K562 (cell line): ENCODE data around the gene PNMT. TPM values are rescaled to one million over a fixed set of nuclear protein-coding genes. Genes with fewer than 3 reads are reported as not detected.

Experiments used
- C11orf30 ChIP-seq: fragments of 450-650 bp; IDR thresholded peaks from 2 replicates; pipeline ENCODE4 v1.6.1; 2016; ENCODE audit warnings: low read depth, mild to moderate bottlenecking
- GATAD2B ChIP-seq: fragments of 450-650 bp; IDR thresholded peaks from 2 replicates; pipeline ENCODE4 v1.6.1; 2017; ENCODE audit warnings: mild to moderate bottlenecking, borderline replicate concordance
- HMG20A ChIP-seq: fragments of 450-650 bp; formaldehyde crosslinking; conservative IDR thresholded peaks from 2 replicates; pipeline ENCODE4 v1.4.0; 2020; ENCODE audit warnings: mild to moderate bottlenecking, mixed read lengths
- KHSRP ChIP-seq: fragments of 450-650 bp; IDR thresholded peaks from 2 replicates; pipeline ENCODE4 v1.6.1; 2017
- NRF1 ChIP-seq, 2 experiments: fragments of 450-650 bp; IDR thresholded peaks in 1 of 2; conservative IDR thresholded peaks in 1 of 2; 2 replicates each; pipeline ENCODE4 v1.6.1; 2014; ENCODE audit warnings: mild to moderate bottlenecking in 2 of 2
- PCBP2 ChIP-seq: fragments of 200-400 bp; formaldehyde crosslinking; IDR thresholded peaks from 2 replicates; pipeline ENCODE4 v1.6.1; 2018; ENCODE audit warnings: low read length, low read depth, mild to moderate bottlenecking, moderate library complexity; ENCODE audit not compliant: poor library complexity, severe bottlenecking
- RAD51 ChIP-seq: fragments of 450-650 bp; IDR thresholded peaks from 2 replicates; pipeline ENCODE4 v1.7.1; 2016; ENCODE audit warnings: low read depth, mild to moderate bottlenecking, borderline replicate concordance
- RBM17 ChIP-seq: fragments of 200-400 bp; formaldehyde crosslinking; IDR thresholded peaks from 2 replicates; pipeline ENCODE4 v1.6.1; 2017; ENCODE audit warnings: low read depth, mild to moderate bottlenecking, low read length, borderline replicate concordance
- SAFB ChIP-seq: fragments of 200-400 bp; formaldehyde crosslinking; IDR thresholded peaks from 2 replicates; pipeline ENCODE4 v1.6.1; 2017; ENCODE audit warnings: low read depth, low read length, borderline replicate concordance
- SETDB1 ChIP-seq: IDR thresholded peaks from one replicate; pipeline ENCODE4 v1.6.1; 2012; ENCODE audit warnings: low read length, control low read depth, inconsistent platforms
- TBP ChIP-seq: optimal IDR thresholded peaks from 2 replicates; pipeline ENCODE3; 2011; ENCODE audit warnings: low read depth, low read length, improper control_type of control experiment
- TEAD1 ChIP-seq, 2 experiments: fragments of 450-650 bp in 1 of 2; sonication (generic) in 1 of 2; formaldehyde crosslinking; IDR thresholded peaks; 2 replicates each; pipeline versions ENCODE4 v1.4.0 to v1.8.0; 2020 to 2022; ENCODE audit warnings: mild to moderate bottlenecking in 2 of 2, missing genetic modification reagents in 1 of 2
- ZBTB1 ChIP-seq: sonication (generic); formaldehyde crosslinking; IDR thresholded peaks from 2 replicates; pipeline ENCODE4 v1.8.1; 2023; ENCODE audit warnings: missing genetic modification reagents, low read depth, mild to moderate bottlenecking, borderline replicate concordance
- ZNF384 ChIP-seq: IDR thresholded peaks from 2 replicates; pipeline ENCODE4 v1.6.1; 2012; ENCODE audit warnings: low read depth, low read length, improper control_type of control experiment
- ZNF717 ChIP-seq: fragments of 250-450 bp; sonication (Bioruptor Pico); IDR thresholded peaks from 2 replicates; pipeline ENCODE4 v1.5.0; 2021
- ZNF764 ChIP-seq: fragments of 250-450 bp; sonication (Bioruptor Pico); IDR thresholded peaks from 2 replicates; pipeline ENCODE4 v1.4.0; 2020; ENCODE audit warnings: low read depth, mild to moderate bottlenecking, moderate library complexity
- polyA plus RNA-seq, 8 experiments: library from polyadenylated mRNA; depleted of rRNA in 4 of 8; stranded (reverse) in 5 of 8; unstranded in 3 of 8; fragments of >200 nt; fragmentation: Nextera tagmentation in 2 of 8; fragmentation: Illumina TruSeq in 1 of 8; extraction: Ambion mirVana in 2 of 8; extraction: Trizol in 1 of 8; gene quantifications; 2 replicates each; pipeline versions ENCODE4 v1.2.1 to v1.2.3, GENCODE V29; 2011 to 2014; ENCODE audit warnings: inconsistent platforms in 1 of 8, missing spikeins in 1 of 8
- total RNA-seq, 7 experiments: library from RNA; depleted of rRNA in 6 of 7; stranded (reverse); fragments of >200 nt in 6 of 7; fragmentation: Illumina TruSeq in 2 of 7; extraction: Trizol in 2 of 7; gene quantifications; 2 replicates each; pipeline versions ENCODE4 v1.2.1 to v1.2.3, GENCODE V29; 2011 to 2021; ENCODE audit warnings: low replicate concordance in 1 of 7
- TF ChIP-seq, protein P1 (sequence below): fragments of 250-450 bp; sonication (Bioruptor Pico); IDR thresholded peaks from 2 replicates; pipeline ENCODE4 v1.8.0; 2021; ENCODE audit warnings: mild to moderate bottlenecking, moderate library complexity
- TF ChIP-seq, protein P2 (sequence below): fragments of 450-650 bp; formaldehyde crosslinking; IDR thresholded peaks from 2 replicates; pipeline ENCODE4 v1.4.0; 2020; ENCODE audit warnings: mild to moderate bottlenecking, mixed read lengths
- TF ChIP-seq, protein P3 (sequence below), 2 experiments: fragments of 450-650 bp; conservative IDR thresholded peaks; 2 replicates each; pipeline ENCODE4 v1.6.1; 2017; ENCODE audit warnings: mild to moderate bottlenecking in 2 of 2, moderate library complexity in 2 of 2
- TF ChIP-seq, protein P4 (sequence below): IDR thresholded peaks from 2 replicates; pipeline ENCODE4 v1.6.1; 2016; ENCODE audit warnings: missing genetic modification characterization, missing compliant biosample characterization
- TF ChIP-seq, protein P5 (sequence below): fragments of 450-650 bp; IDR thresholded peaks from 2 replicates; pipeline ENCODE4 v1.6.1; 2016; ENCODE audit warnings: low read depth, mild to moderate bottlenecking, moderate library complexity
- TF ChIP-seq, protein P6 (sequence below): sonication (generic); IDR thresholded peaks from 2 replicates; pipeline ENCODE4 v1.6.1; 2016

PNMT gene
- total and polyA plus RNA-seq, 9 of the 15 experiments (the other 6 are each of a cell fraction or from before 2014, with no cell fraction given) = 0.55 to 18.1 (median 5.8) TPM

DNA sequence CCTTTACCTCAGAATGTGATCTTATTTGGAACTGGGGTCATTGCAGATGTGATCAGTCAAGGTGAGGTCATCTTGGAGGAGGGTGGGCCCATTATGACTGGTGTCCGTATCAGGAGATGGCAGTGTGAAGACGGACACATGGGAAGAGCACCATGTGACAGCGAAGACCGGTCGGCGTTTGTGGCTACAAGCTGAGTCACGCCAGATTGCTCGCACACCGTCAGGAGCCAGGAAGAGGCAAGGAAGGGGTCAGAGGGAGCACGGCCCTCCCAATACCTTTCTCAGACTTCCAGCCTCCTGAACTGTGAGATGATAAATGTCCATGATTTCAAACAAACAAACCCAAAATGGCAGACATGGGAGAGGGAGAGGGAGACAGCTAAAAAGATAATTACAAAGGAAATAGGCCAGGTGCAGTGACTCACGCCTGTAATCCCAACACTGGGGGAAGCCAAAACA, 18.1 kb upstream of the PNMT start (continued):
- TF ChIP-seq, protein P1, sequence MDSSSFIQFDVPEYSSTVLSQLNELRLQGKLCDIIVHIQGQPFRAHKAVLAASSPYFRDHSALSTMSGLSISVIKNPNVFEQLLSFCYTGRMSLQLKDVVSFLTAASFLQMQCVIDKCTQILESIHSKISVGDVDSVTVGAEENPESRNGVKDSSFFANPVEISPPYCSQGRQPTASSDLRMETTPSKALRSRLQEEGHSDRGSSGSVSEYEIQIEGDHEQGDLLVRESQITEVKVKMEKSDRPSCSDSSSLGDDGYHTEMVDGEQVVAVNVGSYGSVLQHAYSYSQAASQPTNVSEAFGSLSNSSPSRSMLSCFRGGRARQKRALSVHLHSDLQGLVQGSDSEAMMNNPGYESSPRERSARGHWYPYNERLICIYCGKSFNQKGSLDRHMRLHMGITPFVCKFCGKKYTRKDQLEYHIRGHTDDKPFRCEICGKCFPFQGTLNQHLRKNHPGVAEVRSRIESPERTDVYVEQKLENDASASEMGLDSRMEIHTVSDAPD (CRISPR knock-in tag) = no peak
- TF ChIP-seq ZNF717 (no peak), TEAD1 (CRISPR knock-in tag; IDR thresholded peaks at IDR 0.05) (no peak; a peak in 2 of 4 replicates), NRF1 (conservative IDR thresholded peaks at IDR 0.05 in 1 of 2, IDR thresholded peaks at IDR 0.05 in 1 of 2) (peak; percentile 46 to 64), ZNF764 (CRISPR knock-in tag) (no peak), KHSRP (no peak), RBM17 (no peak), SAFB (no peak), TBP (no peak), C11orf30 (peak; percentile 95), HMG20A (no peak), ZBTB1 (CRISPR knock-in tag) (no peak), SETDB1 (no peak), RAD51 (peak; percentile 93), GATAD2B (no peak), PCBP2 (no peak), ZNF384 (no peak; the same call in 1 of the 2 replicates)
- TF ChIP-seq, protein P2, sequence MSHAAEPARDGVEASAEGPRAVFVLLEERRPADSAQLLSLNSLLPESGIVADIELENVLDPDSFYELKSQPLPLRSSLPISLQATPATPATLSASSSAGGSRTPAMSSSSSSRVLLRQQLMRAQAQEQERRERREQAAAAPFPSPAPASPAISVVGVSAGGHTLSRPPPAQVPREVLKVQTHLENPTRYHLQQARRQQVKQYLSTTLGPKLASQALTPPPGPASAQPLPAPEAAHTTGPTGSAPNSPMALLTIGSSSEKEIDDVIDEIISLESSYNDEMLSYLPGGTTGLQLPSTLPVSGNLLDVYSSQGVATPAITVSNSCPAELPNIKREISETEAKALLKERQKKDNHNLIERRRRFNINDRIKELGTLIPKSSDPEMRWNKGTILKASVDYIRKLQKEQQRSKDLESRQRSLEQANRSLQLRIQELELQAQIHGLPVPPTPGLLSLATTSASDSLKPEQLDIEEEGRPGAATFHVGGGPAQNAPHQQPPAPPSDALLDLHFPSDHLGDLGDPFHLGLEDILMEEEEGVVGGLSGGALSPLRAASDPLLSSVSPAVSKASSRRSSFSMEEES (CRISPR knock-in tag) = no peak; the same call in 1 of the 2 replicates
- TF ChIP-seq, protein P3, sequence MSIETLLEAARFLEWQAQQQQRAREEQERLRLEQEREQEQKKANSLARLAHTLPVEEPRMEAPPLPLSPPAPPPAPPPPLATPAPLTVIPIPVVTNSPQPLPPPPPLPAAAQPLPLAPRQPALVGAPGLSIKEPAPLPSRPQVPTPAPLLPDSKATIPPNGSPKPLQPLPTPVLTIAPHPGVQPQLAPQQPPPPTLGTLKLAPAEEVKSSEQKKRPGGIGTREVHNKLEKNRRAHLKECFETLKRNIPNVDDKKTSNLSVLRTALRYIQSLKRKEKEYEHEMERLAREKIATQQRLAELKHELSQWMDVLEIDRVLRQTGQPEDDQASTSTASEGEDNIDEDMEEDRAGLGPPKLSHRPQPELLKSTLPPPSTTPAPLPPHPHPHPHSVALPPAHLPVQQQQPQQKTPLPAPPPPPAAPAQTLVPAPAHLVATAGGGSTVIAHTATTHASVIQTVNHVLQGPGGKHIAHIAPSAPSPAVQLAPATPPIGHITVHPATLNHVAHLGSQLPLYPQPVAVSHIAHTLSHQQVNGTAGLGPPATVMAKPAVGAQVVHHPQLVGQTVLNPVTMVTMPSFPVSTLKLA (conservative IDR thresholded peaks at IDR 0.05) = peak; percentile 86 to 94
- TF ChIP-seq, protein P4, sequence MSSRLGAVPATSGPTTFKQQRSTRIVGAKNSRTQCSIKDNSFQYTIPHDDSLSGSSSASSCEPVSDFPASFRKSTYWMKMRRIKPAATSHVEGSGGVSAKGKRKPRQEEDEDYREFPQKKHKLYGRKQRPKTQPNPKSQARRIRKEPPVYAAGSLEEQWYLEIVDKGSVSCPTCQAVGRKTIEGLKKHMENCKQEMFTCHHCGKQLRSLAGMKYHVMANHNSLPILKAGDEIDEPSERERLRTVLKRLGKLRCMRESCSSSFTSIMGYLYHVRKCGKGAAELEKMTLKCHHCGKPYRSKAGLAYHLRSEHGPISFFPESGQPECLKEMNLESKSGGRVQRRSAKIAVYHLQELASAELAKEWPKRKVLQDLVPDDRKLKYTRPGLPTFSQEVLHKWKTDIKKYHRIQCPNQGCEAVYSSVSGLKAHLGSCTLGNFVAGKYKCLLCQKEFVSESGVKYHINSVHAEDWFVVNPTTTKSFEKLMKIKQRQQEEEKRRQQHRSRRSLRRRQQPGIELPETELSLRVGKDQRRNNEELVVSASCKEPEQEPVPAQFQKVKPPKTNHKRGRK (tag) = no peak
- TF ChIP-seq, protein P5, sequence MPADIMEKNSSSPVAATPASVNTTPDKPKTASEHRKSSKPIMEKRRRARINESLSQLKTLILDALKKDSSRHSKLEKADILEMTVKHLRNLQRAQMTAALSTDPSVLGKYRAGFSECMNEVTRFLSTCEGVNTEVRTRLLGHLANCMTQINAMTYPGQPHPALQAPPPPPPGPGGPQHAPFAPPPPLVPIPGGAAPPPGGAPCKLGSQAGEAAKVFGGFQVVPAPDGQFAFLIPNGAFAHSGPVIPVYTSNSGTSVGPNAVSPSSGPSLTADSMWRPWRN = no peak
- TF ChIP-seq, protein P6, sequence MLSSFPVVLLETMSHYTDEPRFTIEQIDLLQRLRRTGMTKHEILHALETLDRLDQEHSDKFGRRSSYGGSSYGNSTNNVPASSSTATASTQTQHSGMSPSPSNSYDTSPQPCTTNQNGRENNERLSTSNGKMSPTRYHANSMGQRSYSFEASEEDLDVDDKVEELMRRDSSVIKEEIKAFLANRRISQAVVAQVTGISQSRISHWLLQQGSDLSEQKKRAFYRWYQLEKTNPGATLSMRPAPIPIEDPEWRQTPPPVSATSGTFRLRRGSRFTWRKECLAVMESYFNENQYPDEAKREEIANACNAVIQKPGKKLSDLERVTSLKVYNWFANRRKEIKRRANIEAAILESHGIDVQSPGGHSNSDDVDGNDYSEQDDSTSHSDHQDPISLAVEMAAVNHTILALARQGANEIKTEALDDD = no peak
